HG03025 (cell line): Measurements from ENCODE around the gene DYNC1I2.
"Not testable (repeated sequence)": the region's sequence is repeated elsewhere in the genome, so short reads cannot be mapped to it uniquely, and the experiment has no call there.

ENCODE experiments used
- ATAC-seq: cut with Tn5 transposase; IDR thresholded peaks from one replicate; pipeline ENCODE4 v1.9.1; 2021; ENCODE audit warnings: mild to moderate bottlenecking, moderate library complexity; ENCODE audit not compliant: unreplicated experiment, low FRiP score

DYNC1I2 gene

DNA sequence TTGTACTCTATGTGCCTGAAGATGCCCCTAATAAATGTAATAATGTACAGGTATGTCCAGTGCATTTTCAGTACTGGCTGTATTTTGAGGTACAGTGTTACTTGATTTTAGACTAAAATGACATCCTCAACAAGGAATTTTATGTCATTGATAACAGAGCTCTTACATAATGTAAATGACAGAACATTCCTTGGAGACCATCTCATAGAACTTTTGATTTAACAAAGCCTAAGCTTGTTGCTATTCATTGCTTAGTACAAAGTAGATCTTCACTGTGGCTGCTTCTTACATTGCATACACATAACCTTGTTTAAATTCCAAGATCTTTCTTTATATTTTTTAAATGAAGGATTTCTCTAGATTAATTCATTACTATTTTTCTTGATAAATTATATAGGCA, 24.1 kb downstream of the DYNC1I2 start:
- ATAC-seq = no peak

DNA sequence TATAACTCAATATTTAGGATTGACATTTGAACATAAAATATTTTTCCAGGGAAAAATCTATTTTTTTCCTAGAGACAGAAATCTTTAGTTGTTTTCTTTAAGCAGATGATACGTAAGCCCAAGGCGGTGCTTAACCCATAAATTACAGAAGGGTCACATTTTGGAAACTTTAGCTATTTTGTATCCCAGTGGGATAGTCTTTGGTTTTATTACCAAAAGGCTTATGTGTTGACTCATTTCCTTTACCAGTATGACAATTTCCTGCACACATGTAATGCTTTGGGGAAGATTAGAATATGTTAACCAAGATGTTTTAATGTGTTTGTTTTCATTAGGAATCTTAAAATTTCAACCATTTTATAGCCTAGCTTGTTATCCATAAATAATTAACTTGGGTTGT, 24.8 kb downstream of the DYNC1I2 start:
- ATAC-seq = no peak

DNA sequence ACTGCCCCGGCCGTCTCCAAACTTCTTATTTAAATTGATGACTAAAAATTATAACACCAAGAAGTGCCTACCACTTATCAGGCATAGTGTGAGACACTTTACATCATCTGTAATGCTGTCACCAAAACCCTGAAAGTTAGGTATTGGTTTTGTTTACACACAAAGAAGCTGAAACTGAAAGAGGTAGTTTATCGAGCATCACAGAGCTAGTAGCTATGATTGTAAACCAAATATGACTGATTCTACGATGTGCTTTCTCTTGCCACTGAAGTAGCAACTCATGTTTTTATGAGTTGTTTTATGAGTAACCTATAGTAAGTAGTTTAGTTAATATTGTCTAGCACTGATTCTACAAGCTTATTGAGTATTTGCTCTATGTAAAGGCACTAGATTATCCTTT, 31.5 kb downstream of the DYNC1I2 start:
- peak; percentile 72 for ATAC-seq

DNA sequence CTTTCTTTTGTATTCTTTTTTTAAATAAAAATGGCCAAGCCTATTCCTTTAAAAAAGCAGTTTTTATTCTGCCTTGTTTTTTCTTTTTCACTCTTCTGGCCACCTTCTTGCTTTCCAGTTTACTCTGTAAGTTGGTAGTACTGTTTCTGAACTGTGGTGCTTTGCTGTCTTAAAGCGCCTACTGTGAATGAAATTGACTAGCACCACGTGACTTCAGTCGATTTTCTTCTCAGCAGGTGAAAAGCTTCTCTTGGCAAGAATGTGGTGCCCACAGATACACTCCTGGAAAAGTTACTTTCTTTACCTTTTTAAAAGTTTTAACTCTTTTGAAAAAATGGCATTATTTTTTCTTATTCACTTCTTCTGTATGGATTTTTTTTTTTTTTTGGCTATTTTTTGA, 32.4 kb downstream of the DYNC1I2 start:
- no peak for ATAC-seq

DNA sequence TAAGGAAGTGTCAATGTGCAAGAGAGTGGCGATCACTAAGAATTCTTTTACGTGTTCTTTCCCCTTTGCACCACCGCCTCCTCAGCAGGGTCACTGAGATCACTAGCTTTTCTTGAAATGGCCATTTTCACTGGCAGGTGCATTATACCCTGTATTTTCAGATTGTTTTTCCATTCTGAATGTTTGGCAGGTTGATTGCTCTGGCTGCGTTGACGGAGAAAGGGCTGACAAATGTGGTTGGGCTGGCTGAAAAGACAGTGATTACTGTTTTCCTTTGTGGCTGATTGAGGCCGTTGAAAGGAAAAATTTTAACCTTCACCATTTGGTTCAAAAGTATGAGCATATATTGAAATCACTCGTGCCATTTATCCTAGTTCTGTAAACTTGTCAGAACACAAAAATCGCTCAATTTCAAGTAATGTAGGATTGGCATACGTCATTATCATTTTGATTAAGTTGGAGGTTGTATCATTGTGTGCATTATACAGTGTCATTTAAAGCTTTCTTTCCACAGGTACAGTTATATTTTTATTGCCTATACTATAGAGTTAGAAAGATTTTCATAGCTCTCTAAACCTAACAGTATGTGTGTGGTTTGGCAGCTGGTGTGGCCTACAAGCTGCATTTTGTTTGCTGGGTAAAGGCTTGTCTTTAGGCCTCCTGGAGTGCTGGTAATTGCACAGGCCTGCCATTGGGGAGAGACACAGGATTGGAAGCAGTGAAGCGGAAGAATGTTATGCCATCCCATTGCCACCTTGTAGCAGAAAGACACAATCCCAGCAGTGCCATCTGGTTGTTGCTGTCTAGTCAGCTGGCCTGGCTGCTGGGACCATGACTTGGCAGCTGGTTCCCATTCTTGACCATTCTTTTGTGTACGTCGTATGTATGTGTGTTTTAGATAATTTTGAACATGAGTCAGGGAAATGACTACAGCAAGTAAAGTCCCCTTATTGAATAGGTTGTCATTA, 36.7 kb downstream of the DYNC1I2 start:
- no peak for ATAC-seq

DNA sequence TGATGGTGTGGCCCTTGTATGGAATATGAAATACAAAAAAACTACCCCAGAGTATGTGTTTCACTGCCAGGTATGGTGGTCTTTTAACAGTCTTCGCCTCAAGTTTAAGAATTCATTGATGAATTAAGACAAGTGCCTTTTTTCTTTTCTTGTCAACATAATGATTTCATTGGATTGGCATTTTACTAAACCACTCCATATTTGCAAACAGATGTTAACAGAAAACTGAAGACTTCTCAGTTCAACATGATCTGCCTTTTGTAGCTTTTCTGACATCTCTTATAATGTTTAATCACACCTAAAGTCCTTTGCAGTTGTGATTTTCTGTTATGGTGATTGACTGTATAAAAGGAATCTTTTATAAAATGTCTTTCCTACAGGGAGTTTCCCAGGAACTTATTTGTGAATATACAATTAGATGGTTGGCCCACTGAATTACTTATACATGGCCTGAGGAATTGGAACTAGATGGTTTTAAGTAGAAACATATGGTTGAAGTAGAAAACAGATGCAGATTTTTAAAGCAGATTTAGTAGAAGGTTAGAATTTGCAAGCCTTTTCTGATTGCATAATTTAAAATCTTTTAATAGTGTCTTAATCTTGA, 39.7 kb downstream of the DYNC1I2 start:
- no peak for ATAC-seq

DNA sequence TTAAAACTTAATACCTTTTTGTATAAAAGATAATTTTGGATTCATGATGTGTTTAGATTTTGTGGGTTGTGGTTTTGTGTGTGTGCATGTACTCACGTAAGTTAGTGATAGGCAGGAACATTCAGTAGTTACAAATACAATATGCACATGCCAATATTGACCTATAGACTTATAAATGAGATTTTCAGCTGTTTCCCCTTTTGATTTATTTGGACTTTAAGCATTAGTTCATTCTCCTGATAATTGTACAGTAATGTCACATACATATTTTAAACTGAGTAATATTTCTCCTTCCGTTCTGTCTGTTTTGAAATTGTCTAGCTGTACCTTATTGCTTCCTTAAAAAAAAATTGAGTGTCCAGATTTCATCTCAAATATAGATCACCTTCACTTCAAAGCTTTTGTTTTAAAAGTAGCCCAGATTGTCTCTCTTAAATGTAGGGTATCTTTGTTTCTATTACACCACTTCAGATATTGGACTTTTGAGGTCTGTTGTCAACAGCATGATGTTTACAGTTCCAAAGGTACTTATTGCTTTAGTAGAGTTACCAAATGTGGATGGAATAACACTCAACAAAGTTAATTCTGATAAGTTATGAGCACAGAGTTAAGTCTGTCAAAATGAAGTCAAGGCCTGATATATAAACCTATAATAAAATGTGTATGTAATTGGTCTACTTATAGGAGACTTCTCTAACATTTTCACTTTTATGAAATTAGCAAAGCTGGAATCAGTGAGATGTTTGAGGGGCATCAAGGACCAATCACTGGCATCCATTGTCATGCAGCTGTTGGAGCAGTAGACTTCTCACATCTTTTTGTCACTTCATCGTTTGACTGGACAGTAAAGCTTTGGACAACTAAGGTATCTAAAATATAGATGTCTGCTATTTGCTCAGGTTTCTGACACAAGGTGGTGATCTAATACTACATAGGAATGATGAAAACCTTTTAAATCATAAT, 42.0 kb downstream of the DYNC1I2 start:
- ATAC-seq = no peak

DNA sequence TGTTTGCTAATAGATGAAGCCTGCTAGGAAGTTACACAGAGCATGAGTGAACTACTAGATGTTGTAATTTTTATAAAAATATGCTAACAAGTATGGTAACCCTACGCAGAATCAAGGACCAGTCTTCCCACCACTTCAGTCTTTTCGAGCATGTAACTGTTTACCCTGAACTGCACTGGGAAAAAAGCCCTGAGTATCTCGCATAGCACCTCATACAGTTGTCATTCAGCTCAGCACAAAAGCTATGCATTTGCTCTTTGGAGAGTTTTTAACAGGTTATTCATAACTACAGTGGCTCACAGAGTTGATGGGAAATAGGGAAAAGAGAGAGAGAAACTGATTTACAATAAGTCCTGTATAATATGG, 42.7 kb downstream of the DYNC1I2 start:
- ATAC-seq = no peak

DNA sequence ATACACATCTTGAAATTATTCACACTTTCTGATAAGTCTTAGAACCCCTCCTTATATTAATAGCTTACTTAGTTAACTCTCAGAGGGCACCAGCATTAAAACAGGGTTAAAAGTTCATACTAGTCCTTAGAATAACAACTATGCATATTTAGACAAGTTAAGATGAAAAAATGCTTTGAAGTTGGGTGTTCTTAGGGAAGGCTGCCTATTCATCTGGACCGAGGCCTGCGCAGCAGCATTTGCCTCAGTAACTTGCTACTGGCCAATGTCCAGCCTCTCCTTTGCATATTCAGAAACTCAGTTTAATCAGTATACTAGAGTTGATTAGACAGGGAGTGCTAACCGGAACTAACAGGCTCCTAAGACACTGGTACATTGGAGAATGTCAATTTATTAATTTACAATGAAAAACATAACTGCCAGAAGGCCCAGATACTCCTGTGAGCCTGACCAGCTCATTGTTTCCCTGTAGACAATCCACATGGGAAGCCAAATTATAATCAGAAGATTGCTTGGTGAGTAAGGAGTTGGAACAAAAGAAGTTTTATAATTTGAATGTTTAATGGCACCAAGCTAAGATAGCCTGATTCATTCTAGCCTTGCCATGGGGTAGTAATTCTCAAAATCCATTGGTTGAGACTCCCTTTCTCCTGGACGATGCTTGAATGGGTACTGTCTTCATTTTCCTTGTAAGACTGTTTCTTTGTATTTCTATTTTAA, 48.9 kb downstream of the DYNC1I2 start:
- no peak for ATAC-seq

DNA sequence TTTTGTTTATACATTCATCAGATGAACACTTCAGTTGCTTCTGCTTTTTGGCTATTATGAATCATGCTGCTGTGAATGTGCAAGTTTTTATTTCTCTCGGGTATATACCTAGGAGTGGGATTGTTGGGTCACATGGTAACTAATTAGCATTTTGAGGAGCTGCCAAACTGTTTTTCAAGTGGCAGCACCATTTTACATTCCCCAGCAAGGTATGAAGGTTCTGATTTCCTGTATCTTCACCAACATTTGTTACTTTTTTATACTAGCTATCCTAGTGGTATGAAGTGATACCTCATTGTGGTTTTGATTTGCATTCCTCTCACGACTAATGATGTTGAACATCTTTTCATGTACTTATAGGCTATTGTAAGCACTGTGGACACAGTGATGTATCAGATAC, 53.9 kb downstream of the DYNC1I2 start:
- no peak for ATAC-seq

DNA sequence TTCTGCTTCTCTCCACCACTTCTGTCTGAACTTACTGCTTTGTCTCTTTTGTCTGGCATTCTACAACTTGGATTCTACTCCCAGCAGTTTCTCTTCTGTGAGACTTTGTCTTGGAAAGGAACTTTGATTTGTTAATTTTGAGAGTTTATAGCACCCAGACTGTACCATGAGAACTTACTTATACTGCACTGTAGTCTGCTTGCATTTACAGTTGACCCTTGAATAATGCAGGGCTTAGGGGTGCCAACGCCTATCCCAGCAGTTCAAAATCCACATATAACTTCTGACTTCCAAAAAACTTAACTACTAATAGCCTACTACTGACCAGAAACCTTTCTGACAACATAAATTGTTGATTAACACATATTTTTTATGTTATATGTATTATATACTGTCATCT, 55.5 kb downstream of the DYNC1I2 start:
- ATAC-seq = no peak

DNA sequence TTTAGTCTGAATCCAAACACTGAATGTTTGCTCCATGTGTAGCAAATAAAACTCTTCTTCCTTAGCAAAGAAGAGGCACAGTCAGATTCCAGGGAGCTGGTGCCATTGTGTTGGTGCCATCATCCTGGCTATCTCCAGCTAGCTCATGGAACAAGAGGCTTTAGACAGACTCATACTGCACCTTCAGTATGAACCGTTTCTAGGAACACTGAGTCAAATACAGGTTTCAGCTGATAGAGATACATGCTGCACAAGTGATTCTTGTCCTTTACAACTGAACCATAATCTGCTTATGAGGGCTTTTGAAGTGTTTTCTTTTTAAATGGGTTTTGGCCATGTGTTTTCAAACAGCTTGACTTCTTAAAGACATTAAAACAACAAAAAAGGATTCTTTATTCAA, 57.9 kb downstream of the DYNC1I2 start:
- ATAC-seq = no peak

DNA sequence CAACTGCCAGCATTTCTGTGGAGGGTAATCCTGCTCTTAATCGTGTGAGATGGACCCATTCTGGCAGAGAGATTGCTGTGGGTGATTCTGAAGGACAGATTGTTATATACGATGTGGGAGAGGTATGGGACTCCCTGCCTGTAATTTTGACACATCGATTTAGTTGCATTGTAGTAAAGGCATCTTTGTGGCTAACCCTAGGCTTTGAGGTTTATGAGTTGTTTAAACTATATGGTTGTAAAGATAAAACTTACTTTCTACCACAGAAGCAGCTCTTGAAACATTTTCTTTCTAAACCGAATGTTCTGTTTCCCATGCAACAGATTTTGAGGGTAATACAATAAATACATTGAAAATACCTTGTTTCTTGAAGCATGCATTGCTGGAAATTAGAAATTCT, 58.5 kb downstream of the DYNC1I2 start:
- ATAC-seq = no peak

DNA sequence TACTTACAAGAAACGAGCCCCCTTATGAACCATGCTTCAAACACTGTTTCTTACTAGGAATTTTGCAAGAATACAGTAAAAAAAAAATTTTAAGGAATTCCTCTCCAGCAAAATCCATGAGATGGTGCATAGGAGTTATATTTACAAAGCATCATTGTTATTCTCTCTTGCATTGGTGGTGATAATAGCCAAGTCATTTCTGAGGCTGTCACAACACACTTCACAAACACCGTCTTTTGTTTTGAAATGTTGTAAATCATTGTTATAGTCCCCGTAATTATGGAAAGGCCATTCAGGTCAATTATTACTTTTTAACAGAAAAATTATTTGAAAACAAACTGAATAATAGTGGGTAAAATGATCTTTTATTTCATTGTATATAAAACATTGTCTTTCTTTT, 60.1 kb downstream of the DYNC1I2 start:
- no peak for ATAC-seq

DNA sequence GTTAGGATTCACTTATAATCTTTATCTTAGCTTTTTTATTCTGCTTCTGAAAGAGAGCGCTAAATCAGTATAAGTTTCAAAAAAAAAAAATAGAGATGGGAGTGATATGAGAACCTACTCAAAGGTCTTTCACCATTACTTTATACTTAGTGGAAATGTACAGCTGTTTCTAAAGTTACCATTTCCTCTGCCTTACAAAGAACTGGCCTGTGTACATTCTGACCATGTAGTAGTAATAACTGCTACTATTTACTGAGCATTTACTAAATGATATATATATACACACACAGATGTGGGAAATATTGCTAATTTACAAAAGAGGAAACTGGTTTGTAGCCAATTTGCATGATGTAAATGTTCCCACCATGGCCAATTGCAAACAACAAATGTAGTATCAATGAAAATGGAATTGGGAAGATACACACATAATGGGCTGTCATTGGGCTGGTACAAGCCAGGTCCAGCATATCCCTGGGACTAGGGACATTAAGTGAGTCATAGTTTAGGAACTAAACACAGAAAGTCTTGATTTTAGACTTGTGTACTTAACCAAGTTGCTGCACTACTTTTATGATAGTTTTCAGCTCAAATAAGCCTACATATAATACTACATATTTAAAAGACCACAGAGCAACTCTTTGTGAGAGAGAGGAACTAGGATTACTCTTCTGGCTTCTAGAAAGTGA, 67.1 kb downstream of the DYNC1I2 start:
- ATAC-seq = no peak

DNA sequence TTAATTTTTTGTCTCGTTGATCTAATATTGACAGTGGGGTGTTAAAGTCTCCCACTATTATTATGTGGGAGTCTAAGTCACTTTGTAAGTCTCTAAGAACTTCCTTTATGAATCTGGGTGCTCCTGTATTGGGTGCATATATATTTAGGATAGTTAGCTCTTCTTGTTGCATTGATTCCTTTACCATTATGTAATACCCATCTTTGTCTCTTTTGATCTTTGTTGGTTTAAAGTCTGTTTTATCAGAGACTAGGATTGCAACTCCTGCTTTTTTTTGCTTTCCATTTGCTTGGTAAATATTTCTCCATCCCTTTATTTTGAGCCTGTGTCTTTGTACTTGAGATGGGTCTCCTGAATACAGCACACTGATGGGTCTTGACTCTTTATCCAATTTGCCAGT, 71.5 kb downstream of the DYNC1I2 start:
- not testable (repeated sequence) for ATAC-seq

DNA sequence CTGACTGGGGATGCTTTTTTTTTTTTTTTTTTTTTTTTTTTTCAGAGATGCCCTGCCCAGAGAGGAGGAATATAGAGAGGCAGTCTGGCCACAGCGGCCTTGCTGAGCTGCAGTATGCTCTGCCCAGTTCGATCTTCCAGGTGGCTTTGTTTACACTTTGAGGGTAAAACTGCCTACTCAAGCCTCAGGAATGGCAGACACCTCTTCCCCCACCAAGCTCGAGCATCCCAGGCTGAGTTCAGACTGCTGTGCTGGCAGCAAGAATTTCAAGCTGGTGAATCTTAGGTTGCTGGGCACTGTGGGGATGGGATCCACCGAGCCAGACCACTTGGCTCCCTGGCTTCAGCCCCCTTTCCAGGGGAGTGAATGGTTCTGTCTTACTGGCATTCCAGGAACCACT, 73.9 kb downstream of the DYNC1I2 start:
- ATAC-seq = not testable (repeated sequence)

DNA sequence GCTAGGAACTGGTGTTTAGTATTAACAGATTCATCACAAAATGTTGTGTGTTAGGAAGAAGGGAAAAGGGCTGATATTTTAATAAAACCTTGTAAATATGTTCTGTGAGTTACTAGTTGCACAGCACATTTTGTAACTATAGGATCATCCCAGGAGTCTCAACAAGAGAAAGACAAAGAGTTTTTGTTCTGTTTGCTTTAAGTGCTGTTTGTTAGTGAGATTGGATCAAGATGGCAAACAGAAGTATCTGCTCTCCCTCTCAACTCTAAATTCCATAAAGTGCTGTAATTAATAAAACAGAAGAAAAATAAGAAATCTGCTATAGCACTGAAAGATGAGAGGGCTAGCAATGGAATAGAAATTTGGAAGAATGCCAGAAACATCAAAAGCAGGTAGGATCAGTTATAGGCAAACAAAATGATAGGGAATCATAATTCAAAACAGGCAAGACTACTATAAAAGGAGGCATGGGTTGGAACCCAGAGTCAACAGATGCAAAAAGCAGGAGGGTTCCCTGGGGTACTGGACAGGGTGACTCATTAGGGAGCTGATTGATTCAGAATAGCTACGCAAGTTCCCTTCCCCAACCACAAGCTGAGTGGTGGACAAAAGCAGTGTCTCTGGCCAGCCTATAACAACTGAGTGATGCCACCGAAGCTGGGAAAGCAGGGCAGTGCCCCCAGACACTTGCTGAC, 75.8 kb downstream of the DYNC1I2 start:
- ATAC-seq = no peak

DNA sequence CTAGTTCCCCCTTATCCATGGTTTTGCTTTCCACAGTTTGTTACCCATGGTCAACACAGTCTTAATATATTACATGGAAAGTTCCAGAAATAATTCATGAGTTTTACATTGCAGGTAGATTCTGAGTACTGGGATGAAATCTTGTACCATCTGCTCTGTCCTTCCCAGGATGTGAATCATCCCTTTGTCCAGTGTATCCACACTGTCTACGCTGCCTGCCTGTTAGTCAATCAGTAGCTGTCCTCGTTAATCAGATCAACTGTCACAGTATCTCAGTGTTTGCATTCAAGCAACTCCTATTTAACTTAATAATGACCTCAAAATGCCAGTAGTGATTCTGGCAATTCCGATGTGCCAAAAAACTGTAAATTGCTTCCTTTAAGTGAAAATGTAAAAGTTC, 76.3 kb downstream of the DYNC1I2 start:
- ATAC-seq = no peak
